GM12874 (cell line): Measurements from ENCODE around the gene RNASEL.

ENCODE experiments used
- TF ChIP-seq, protein P1 (sequence below): IDR thresholded peaks from 2 replicates; pipeline ENCODE4 v1.5.1; 2011; ENCODE audit warnings: low read depth, mild to moderate bottlenecking, control low read depth, low read length, moderate library complexity; ENCODE audit not compliant: insufficient read depth

Gene RNASEL

DNA sequence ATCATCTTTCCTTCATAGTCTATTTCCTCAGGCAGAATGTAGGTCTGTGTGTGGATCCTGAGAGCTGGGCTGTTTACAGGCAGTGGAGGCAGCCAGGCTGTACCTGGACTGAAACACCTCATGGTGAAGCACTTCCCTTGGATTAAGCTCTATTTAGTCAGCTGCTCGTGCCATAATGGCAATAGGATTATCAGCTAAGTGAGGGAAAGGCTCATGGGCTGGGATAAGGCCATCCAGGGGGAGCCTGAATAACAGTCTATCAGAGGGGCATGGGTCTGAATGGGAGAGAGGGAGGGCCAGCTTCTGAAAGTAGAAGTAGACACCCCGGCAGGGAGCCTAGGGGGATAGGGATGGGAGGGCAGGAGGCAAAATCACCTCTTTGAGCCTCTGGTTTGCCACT is 8.3 kb downstream of the RNASEL start:
- TF ChIP-seq, protein P1, sequence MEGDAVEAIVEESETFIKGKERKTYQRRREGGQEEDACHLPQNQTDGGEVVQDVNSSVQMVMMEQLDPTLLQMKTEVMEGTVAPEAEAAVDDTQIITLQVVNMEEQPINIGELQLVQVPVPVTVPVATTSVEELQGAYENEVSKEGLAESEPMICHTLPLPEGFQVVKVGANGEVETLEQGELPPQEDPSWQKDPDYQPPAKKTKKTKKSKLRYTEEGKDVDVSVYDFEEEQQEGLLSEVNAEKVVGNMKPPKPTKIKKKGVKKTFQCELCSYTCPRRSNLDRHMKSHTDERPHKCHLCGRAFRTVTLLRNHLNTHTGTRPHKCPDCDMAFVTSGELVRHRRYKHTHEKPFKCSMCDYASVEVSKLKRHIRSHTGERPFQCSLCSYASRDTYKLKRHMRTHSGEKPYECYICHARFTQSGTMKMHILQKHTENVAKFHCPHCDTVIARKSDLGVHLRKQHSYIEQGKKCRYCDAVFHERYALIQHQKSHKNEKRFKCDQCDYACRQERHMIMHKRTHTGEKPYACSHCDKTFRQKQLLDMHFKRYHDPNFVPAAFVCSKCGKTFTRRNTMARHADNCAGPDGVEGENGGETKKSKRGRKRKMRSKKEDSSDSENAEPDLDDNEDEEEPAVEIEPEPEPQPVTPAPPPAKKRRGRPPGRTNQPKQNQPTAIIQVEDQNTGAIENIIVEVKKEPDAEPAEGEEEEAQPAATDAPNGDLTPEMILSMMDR, result no peak

- TF ChIP-seq, protein P1, result no peak
Observed at GRCh38 chr1:182575540-182576149, 13.4 kb downstream of the RNASEL start.

DNA sequence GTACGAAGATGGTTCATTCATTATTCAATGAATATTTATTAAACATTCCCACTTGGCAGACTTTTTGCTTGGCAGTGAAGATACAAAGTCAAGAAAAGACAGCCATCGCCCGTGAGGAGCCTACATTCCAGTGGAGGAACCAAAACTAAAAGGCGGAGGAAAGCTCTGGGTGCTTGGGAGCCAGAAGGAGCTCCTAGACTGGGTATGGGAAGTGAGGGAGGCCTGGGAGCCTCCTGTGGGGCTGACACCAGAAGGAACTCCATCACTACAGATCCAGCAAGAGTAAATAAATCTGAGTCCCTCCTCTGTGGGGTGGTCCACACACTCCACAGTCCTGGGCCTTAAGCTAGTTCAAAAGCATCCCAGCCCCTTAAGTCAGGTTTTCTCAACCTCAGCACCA is 14.9 kb downstream of the RNASEL start:
- TF ChIP-seq, protein P1, result no peak

GRCh38 chr1:182570611-182570970 is 18.5 kb downstream of the RNASEL start:
- TF ChIP-seq, protein P1, result no peak

DNA sequence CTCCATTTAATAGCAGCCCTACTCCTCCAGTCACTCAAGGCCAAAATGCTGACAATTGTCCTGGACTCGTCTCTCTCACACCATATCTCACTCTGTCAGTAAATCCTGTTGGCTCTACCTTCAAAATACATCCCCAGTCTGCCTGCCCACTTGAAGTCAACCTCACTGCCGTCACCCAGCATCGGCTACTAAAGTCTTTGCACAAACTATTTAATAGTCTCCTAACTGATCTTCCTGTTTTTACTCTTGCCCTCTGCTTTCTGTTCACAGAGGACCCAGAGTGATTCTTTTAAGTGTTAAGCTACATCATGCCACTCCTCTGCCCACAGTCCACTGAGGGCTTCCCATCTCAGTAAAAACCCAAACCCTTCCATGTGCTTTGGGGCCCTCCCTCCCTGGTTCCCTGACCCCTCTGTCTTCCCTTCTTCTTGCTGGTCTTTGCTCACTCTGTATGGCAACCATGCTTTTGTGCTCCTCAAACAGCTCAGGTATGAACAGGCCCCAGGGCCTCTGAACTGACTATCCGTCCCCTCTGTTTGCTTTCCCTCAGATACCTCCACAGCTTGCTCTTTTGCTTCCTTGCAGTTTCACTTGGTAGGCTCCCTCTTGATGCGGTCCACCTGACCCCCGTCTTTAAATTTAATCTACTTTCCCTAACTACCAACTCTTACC is 19.0 kb downstream of the RNASEL start:
- TF ChIP-seq, protein P1, result no peak

DNA sequence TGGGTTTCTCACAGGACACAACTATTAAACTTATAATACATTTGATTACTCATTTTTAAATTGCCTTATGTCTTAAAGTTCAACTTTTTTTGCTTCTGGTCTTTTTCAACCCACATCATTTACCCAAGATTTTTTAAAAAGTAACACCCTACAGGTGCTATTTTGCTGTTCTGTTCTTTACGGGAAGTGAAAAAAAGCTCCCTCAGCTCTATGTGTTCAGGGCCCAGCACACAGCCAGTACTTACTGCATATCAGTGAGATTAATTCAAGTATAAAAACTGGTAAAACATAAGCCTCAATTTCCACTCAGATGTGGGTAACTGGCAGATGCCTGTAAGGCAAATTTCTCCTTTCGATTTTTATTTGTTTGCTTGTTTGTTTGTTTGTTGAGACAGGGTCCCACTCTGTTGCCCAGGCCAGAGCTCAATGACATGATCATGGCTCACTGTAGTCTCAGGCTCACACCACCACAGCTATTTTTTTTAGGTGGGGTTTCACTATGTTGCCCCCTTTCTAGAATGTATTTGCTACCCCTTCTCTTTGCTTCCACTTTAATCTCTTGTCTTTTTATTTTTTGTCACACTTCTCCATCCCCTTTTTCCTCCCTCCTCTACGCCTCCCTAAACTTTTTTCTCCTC is 20.3 kb downstream of the RNASEL start:
- TF ChIP-seq, protein P1, result no peak

GRCh38 chr1:182567629-182568028 is 21.4 kb downstream of the RNASEL start:
- TF ChIP-seq, protein P1, result no peak
